CD4-positive, alpha-beta T cell treated with Interferon alpha-2 for 1 hour (primary cell): Measurements from ENCODE around the gene ARPP21.
"Not testable (repeated sequence)": the region's sequence is repeated elsewhere in the genome, so short reads cannot be mapped to it uniquely, and the experiment has no call there.

Experiments used
- DNase-seq, 2 donors: peaks; one replicate each; pipeline ENCODE4 v3.0.0-alpha.2; 2020 to 2022

The ARPP21 gene

GRCh38 chr3:35639254-35640186, at the start of gene ARPP21:
TSS of gene ARPP21 (plus strand) at chr3:35639525. CDS start at chr3:35681752, 42,227 bp downstream.
- DNase-seq: no peak

- DNase-seq: no peak
Measured at GRCh38 chr3:35592589-35593295, 46.6 kb upstream of the ARPP21 start.

GRCh38 chr3:35594739-35595138, 44.6 kb upstream of the ARPP21 start:
- no peak for DNase-seq

GRCh38 chr3:35596335-35596995, 42.9 kb upstream of the ARPP21 start:
- no peak for DNase-seq

- DNase-seq: no peak
Measured at GRCh38 chr3:35597490-35597889, 41.8 kb upstream of the ARPP21 start.

GRCh38 chr3:35598804-35599203, 40.5 kb upstream of the ARPP21 start:
- DNase-seq: no peak

- DNase-seq: no peak
Measured at GRCh38 chr3:35601959-35602358, 37.4 kb upstream of the ARPP21 start.

GRCh38 chr3:35602395-35602936, 36.9 kb upstream of the ARPP21 start:
- DNase-seq: no peak

- DNase-seq: no peak
Measured at GRCh38 chr3:35616346-35616745, 23.0 kb upstream of the ARPP21 start.

GRCh38 chr3:35617370-35617769, 22.0 kb upstream of the ARPP21 start:
- DNase-seq: no peak

- not testable (repeated sequence) for DNase-seq
Measured at GRCh38 chr3:35620238-35620637, 19.1 kb upstream of the ARPP21 start.

- DNase-seq: no peak
Measured at GRCh38 chr3:35624698-35625097, 14.6 kb upstream of the ARPP21 start.

- no peak for DNase-seq
Measured at GRCh38 chr3:35633332-35634124, 5.8 kb upstream of the ARPP21 start.

- DNase-seq: no peak
Measured at GRCh38 chr3:35635407-35635806, 3.9 kb upstream of the ARPP21 start.

- no peak for DNase-seq
Measured at GRCh38 chr3:35635926-35636683, 3.2 kb upstream of the ARPP21 start.

- DNase-seq: no peak
Measured at GRCh38 chr3:35638251-35638979, 910 bp upstream of the ARPP21 start.

GRCh38 chr3:35638980-35639253, 408 bp upstream of the ARPP21 start:
- no peak for DNase-seq

GRCh38 chr3:35640190-35641165, 1.2 kb downstream of the ARPP21 start:
- no peak for DNase-seq

- no peak for DNase-seq
Measured at GRCh38 chr3:35641331-35641730, 2.0 kb downstream of the ARPP21 start.
